EH (cell line): Measurements from ENCODE around the gene UTP4.
"Not testable (repeated sequence)": the region's sequence is repeated elsewhere in the genome, so short reads cannot be mapped to it uniquely, and the experiment has no call there.

Source experiments
- DNase-seq: peaks from one replicate; pipeline ENCODE4 v3.0.0-alpha.2; 2015; ENCODE audit warnings: low read depth

UTP4 gene

DNA sequence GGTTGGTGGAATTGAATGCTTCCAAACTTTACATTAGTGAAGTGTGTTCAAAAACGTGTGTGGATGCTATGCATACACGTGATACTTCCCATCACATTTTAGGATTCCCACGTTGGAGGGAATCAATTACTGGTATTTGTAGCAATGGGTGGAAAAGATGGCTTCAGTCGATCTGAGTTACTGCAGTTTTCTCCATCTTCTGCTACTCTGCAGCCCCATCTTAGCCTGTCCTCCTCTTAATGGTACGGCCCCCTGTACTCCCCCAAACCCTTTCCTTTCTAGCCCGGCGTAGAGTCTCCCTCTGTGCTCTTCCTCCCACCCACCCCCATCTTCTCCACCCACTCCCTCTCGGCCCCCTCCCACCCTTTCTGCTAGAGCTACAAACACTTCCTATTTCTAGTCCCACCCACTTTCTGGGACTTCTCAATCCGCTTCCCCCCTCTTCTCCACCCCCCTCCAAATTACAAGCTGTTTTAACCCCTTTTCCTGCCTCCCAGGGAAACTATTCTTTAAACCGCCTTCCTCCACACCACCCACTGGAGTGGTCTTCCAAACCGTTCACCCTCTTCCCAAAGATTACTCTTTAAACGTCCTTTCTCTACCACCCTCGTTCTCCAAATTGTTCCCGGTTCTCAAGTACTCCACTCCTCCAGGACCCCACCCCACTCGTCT lies 1.1 kb upstream of the UTP4 start:
- peak; percentile 45 for DNase-seq

DNA sequence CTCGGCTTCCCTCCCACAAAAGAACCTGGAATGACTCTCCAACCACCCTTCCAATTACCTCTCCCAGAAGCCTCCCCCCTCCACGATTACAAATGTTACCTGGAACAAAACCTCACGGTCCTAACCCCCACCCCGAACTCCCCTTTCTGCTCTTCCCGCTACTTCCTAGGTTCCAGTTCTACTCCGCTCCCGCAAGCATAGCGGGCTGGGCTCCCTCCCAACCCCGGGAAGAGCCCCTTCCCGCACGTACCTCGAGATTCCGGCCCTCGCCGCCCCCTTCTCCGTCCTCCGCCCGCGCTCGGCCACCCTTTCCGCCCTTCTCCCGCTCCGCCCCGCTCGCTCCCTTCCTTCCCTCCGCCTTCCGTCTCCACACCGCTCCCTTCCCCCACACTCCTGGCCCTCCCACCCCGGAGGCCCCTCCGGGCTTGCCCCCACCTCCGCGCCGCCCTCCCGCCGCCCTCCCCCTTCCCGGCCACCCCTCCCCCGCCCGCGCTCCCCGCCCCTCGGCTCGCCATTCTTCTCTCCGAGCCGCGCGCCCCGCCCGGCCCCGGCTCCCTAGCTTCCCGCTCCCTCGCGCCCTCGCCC lies 518 bp upstream of the UTP4 start:
- DNase-seq = peak; percentile 88

DNA sequence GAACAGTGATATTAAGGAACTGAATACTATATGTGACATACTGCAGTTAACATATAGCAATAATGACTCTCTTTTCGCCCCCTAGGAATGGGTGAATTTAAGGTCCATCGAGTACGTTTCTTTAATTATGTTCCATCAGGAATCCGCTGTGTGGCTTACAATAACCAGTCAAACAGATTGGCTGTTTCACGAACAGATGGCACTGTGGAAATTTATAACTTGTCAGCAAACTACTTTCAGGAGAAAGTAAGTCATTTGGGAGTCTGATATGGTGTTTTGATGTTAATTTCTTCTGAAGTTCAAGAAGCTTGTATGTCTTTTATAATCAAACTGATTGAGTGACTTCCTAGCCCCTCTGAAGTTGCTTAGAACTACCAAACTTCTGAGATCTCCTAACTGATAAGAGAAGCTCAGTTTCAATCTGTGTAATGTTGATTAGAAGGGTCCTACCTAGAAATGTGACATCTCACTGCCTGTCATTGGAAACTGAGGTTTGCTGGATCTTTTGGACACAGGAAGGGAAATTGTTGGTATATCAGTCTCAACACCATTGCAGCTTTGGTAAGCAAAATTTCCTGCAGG lies 1.0 kb downstream of the UTP4 start:
- DNase-seq = no peak

DNA sequence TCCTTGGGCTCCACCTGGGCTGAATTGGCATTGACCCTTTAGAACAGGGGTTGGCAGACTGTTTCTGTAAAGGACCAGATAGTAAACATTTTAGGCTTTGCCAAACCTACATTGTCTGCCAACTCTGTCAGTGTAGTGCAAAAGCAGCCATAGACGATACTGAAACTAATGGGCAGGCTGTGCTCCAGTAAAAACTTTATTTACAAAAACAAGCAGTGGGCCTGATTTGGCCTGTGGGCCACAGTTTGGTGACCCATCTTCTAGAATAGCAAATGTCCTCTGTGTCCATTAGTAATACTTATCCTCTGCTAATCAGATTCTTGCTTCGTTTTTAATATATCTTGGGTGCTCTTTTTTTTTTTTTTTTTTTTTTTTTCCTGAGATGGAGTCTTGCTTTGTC lies 6.2 kb downstream of the UTP4 start:
- DNase-seq = no peak

DNA sequence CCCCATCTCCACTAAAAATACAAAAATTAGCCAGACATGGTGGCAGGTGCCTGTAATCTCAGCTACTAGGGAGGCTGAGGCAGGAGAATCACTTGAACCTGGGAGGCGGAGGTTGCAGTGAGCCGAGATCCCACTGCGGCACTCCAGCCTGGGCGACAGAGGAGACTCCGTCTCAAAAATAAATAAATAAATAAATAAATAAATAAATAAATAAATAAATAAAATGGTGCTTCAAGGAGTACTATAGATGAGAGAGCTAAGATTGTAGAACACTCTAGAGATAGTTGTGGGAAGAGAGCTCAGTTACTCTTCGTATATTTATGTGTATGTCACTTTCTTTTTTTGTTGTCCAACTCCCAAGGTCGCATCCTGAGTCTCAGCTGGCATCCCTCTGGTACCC lies 7.0 kb downstream of the UTP4 start:
- not testable (repeated sequence) for DNase-seq

DNA sequence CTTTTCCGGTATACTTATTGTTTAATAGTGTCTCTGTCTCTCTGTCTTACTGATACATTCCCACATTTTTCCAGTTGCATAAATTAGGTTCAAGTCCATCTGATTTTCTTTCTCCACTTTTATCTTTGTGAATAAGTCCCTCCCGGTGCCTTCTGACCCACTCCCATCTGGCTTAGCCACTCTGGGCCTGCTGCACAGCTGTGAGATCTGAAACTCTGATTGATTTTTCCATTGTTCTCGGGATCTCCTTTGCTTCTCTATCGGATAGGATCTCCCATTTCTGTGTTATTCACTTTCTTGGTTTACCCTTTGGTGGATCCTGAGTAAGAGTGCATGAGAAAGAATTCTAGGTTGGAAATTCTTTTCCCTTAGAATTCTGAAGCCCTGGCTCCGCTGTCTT lies 8.6 kb downstream of the UTP4 start:
- no peak for DNase-seq

DNA sequence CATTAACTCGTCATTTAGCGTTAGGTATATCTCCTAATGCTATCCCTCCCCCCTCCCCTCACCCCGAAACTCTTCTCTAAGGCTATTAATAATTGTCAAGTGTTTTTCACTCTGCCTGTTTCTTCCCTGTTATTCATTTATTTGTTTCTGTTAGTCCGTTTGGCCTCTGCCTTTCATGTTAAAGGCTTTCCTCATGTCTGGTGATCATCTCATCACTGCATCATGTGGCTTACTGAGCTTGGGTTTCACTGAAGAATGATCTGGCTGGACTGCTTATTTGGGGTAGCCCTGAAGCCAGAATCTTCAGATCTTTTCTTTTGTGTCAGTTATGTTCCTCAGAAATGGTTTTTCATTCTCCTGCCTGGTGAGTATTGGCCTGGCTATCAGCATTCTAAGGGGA lies 9.5 kb downstream of the UTP4 start:
- DNase-seq = no peak

DNA sequence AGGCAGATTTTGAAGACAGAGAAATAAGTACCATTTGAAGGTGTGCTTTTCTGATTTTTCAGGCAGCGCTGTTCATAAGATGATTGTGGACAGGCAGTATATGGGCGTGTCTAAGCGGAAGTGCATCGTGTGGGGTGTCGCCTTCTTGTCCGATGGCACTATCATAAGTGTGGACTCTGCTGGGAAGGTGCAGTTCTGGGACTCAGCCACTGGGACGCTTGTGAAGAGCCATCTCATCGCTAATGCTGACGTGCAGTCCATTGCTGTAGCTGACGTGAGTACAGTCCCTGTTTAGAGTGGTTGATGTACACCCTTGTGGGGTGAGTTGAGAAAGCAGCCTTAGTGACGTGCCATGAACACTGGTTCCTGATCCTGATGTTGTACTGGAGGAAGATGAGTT lies 10.7 kb downstream of the UTP4 start:
- no peak for DNase-seq

DNA sequence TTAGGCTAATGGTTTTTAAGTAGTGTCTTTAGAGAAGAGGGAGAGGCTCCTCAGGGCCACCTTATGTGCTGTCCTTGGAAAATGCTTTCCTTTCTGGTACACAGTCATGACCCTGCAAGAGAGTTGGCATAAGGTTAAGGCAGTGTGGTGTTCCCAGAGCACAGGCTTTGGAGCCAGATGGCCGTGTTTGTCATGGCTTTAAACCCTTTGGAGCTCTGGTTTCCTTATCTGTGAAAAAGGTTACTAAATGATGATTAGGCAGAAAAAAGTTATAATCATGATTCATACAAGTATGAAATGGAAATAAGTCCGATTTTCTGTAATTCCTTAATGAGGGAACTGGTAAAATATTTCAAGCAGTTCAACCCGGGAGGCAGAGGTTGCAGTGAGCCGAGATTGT lies 13.2 kb downstream of the UTP4 start:
- DNase-seq = no peak

DNA sequence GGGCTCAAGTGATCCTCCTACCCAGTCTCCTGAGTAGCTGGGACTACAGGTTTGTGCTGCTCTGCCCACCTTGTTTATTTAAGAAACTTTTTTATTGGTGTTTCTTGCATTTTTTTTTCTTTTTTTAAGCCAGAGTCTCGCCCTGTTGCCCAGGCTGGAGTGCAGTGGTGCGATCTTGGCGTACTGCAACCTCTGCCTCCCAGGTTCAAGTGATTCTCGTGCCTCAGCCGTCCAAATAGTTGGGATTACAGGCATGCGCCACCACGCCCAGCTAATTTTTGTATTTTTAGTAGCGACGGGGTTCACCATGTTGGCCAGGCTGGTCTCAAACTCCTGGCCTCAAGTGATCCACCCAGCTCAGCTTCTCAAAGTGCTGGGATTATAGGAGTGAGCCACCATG lies 17.2 kb downstream of the UTP4 start:
- not testable (repeated sequence) for DNase-seq

DNA sequence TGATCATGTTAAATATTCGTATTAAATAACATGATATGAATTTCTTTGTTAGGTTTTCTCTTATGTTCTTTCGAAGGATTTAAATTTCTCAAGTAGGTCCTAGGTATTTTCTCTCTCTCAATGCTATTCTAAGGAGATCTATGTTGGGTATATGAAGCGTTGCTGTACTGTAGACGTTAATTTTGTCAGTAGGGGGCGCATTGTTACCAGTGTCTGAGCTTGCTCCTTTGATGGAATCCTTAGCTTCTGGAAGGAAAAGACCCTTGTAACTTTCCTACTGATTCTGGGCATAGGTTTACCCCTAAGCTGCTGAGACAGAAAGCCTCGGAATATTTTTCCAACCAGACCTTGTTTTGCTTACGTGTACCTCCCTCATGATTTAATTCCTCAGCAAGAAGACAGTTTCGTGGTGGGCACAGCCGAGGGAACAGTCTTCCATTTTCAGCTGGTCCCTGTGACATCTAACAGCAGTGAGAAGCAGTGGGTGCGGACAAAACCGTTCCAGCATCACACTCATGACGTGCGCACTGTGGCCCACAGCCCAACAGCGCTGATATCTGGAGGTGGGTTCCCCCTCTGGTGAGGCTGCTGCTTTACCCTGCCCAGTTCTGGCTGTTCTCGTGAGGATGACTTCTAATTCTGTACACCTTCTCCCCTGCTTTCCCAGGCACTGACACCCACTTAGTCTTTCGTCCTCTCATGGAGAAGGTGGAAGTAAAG lies 17.9 kb downstream of the UTP4 start:
- DNase-seq = peak; percentile 81

DNA sequence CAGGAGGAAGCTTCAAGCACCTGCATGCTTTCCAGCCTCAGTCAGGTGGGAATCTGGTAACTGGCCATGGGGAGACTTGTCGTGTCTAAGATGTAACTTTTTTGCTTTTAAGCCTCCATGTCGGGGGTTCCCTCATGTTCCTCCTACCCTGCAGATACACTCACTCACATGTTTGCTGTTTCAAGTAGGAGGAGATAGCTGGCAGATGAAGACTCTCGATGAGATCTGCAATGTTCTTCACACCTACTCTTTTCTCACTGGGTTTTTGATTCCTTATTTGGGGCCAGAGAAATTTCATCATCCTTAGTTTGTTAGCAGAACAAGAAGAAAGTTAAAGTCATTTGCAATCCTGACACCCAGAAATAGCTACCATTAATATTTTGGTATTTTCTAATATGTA lies 24.7 kb downstream of the UTP4 start:
- no peak for DNase-seq

DNA sequence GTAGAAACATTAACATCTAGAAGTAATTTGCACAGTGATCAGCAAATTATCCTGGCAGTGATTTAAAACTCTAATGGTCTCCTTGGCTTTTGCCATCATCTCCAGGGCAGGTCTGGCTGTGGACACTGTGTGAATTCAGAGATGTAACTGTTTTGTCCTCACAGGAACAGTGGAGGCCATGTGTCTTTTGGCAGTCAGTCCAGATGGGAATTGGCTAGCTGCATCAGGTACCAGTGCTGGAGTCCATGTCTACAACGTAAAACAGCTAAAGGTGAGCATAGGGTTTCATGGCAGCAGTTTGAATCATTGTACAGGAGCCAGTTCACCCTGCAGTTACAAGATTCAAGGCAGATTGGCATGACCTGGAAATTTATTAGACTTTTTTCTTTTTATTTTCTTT lies 27.7 kb downstream of the UTP4 start:
- DNase-seq = no peak

DNA sequence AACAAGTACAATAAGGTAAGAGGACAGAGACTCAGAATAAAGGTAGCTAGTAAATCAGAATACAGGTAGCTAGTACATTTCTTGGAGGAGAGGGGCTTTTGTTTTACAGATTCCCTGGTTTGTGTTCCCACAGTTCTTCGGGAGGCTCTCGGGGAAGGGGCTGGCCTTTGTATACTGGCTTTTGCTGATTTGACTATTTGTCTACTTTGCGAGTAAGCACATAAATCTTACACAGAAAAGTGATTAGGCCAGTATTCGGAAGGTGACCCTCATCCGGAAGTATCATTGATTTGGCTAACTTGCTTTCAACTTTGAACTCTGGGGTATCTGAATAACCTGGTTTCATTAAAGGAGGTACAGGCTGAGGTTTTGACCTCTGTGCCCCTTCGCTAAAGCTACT lies 33.1 kb downstream of the UTP4 start:
- DNase-seq = no peak

DNA sequence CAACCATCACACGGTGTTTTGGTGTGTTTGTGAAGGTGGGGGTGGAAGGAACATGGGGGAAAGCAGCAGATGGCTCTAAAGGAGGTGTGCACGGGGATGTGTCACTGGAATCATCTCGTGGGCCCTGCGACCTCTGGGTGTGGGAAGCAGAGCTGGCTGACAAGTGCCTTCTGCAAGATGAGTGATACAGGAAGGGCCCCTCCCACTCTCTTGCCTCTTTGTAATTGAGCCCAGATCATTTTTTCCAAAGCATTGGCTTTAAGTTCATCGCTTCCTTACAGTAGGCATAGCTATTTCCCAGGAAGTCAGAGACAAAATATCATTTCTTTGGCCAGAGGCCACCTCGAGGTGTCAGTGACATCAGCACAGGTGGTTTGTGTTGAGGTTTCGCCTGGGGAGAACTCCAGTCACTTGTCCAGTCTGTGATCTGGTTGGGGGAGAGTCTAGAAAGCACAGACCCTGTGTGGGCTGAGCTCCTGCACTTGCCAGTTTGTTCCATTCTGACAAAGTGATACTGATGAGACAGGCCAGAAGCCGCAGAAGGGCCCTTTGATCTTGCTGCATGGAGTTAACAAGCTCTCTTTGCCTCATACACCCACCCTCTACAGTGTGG lies 33.9 kb downstream of the UTP4 start:
- DNase-seq = peak; percentile 70

DNA sequence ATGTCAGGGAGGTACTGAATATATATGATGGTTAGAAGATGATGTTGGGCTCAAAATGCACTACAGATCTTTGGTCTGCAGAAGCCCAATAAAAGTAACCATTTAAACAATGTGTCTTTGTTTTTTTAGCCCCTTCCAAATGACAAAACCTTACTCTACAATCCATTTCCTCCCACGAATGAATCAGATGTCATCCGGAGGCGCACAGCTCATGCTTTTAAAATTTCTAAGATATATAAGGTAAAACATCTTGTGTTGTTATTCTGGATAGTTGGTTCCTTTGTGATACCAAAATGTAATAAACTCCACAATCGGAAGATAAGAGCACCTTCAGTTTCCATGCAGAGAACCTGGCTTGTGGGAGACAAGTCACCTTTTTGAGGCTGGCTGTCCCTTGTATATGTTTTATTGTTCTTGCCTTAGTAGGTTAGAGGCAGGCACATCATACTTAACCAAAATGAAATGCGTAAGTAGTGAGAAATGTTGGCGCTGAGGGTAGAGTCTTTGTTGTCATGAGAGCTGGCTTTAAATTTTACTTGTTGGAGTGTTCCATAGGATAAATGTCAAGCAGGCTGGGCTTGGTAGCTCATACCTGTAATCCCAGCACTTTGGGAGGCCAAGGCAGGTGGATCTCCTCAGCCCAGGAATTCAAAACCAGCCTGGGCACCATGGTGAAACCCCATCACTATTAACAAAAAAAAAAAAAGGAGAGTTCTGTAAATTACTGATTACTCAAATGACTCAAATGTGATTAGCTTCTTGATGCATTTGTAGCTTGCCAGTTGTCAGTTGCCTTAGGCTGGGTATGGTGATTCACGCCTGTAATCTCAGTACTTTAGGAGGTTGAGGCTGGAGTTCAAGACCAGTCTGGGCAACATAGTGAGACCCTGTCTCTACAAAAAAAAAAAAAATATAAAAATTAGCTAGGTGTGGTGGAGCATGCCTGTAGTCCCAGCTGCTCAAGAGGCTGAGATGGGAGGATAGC lies 34.8 kb downstream of the UTP4 start:
- DNase-seq = peak; percentile 57

DNA sequence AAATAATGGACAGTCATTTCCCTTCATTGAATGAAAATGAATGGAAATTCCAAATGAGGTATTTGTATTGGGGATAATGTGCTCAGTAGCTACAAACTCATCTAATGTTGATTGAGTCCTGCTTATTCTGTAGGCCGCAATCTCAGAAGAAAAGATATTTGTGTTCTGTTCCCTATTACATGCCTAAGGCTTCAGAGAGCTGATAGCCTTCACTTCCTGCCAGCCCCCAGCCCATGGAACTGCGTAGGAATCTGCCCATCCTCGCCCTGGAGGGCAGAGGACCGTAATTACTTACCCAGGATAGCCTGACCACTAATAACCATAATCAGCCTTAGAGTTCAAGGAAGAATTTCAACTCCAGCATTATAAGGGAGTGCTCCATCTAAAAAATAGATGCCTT lies 36.6 kb downstream of the UTP4 start:
- no peak for DNase-seq

DNA sequence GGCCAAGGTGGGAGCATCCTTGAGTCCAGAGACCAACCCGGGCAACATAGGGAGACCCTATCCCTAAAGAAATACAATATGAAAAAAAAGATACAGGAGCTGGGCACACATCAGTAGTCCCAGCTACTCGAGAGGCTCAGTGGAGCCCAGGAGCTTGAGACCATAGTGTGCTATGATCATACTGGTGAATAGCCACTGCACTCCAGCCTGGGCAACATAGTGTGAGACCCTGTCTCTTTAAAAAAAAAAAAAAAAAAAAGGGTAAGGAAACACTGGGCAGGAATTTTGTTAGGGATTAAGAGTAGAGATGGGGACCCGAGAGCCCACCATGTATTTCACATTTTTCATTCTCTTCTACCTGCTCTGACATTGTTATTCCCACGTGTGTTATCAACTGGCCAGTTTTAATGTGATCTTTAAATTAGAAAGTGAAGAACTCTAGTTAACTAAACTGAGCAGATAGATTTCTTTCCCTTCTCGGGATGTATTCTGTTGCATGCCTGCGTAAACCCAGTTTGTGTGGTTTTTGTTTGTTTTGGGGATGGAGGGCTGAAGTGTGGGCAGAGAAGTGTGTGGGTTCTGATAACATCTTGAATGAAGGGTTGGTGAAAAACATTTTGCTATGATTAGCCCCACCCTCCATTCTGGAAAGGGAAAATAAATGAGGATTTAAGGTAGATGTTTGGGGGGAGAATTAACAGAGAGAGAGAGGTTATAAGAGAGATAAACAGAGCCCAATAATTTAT lies 37.3 kb downstream of the UTP4 start:
- no peak for DNase-seq

DNA sequence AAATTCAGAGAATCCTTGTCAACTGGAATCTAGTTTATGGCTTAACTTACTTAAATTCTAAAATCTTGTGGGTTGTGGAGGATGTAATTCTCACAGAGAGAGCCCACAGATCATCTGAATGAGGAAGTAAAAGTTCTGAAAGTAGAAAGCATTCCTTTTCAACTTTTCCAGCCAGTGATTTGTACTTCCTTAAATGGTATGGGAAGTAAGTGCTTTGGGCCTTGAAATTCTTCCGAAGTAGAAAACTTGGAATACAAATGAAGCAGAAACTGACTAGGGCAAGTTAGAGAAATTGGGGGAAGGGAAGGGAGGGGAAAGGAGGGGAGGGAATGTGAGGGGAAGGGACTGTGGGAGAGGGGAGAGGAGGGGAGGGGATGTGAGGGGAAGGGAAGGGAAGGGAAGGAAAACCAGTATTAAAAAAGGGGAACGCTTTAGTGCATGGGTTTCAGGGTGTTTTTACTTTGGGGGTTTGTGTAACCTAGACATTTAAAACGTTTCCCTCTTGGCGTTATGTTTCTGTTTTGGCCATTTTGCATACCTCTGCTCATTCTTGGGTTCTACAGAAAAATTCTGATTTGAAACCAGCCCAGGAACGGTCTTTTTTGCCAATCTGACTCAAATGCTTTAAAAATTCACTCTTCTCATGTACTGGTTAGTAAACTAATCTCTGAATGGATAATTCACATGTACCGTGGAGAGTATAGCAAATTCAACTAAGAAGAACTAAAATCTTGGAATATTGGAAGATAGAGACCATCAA lies 39.1 kb downstream of the UTP4 start:
- DNase-seq = peak; percentile 85
